Ammon's horn (tissue), 1 donor: ENCODE data around the gene DCLK1.
A peak's percentile ranks its signal among the peaks of the same experiment; 100 is the strongest.

Source experiments
- DNase-seq: peaks from one replicate; pipeline ENCODE4 v3.0.0-alpha.2; 2016; ENCODE audit warnings: low spot score

DCLK1 gene

GRCh38 chr13:36038785-36039555 is 92.2 kb downstream of the DCLK1 start:
- peak; percentile 25 for DNase-seq

- no peak for DNase-seq
Observed at GRCh38 chr13:36033035-36033434, 98.1 kb downstream of the DCLK1 start.

GRCh38 chr13:36031490-36031889 is 99.7 kb downstream of the DCLK1 start:
- no peak for DNase-seq

DNA sequence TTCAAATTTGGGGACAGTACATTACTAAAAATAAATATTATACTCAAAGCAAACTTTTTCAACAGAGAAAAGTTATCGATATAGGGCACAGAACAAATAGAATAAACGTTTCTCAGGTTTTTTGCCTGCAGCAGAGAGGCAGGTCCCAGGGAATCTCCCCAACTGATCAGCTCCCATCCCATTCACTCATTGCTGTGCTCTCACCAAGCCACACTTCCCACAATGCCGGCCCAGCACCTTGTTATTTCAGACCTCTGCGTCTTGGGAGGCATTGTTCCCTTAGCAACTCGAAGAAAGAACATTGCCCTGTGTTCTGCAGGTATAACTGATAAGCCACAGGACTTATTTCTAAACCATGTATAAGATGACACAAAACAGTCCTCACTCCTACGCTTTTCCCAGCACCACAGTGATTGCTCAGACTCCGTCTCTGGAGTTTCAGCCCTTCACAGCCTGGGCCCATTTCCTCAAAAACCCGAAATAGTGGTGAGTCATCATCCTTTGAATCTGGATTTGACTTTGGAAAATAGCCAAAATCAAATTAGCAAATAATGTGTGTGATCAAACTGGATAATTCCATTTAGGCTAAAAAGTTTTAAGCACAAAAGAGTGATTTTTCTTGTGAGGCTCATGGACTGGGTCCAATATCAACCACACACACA is 100.4 kb downstream of the DCLK1 start:
- peak; percentile 20 for DNase-seq

- no peak for DNase-seq
Observed at GRCh38 chr13:36029166-36029565, 102.0 kb downstream of the DCLK1 start.

DNA sequence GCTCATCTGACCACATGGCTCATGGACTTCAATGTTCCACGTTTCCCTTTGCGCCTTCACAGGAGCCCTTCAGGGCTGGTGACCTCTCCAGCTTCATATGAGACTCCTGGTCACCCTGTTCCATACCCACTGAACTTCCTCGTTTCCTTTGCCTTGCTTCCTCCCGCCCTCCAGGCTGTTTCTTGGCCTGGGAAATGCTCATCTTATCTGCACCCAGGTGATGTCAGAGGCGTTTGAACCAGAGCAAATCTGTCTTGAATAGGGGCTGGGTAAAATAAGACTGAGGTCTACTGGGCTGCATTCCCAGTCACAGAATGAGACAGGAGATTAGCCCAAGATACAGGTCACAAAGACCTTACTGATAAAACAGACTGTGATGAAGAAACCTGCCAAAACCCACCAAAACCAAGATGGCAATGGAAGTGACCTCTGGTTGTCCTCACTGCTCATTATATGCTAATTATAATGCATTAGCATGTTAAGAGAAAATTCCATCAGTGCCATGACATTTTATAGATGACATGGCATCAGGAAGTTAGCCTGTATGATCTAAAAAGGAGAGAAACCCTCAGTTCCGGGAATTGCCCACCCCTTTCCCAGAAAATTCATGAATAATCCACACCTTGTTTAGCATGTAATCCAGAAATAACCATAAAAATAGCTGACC is 102.7 kb downstream of the DCLK1 start:
- DNase-seq, result no peak

- peak; percentile 15 for DNase-seq
Observed at GRCh38 chr13:36026531-36026930, 104.7 kb downstream of the DCLK1 start.

GRCh38 chr13:36014763-36015162 is 116.4 kb downstream of the DCLK1 start:
- DNase-seq, result no peak

- DNase-seq, result no peak
Observed at GRCh38 chr13:36006894-36007675, 124.1 kb downstream of the DCLK1 start.

GRCh38 chr13:36006347-36006746 is 124.8 kb downstream of the DCLK1 start:
- DNase-seq, result no peak

- DNase-seq, result no peak
Observed at GRCh38 chr13:36001561-36001960, 129.6 kb downstream of the DCLK1 start.

- no peak for DNase-seq
Observed at GRCh38 chr13:36000028-36000427, 131.2 kb downstream of the DCLK1 start.

- DNase-seq, result no peak
Observed at GRCh38 chr13:35996360-35996759, 134.8 kb downstream of the DCLK1 start.

DNA sequence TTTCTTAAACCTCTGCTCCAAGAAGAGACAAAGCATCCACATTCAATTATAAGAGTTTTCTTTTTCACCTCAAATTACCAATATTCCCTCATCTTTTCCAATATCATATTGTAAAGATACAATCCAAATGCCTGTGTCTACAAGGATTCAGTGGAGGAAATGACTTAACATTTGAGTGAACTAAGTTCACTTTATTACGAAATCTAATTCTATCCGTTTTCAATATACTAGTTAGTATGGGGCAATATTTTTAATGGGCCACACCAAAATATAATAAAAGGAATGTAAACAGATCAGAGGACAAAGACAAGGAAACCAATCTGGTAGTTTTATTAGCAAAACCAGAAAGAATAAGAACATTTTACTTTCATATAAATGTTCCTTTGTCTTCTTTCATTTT is 136.0 kb downstream of the DCLK1 start:
- DNase-seq, result no peak

DNA sequence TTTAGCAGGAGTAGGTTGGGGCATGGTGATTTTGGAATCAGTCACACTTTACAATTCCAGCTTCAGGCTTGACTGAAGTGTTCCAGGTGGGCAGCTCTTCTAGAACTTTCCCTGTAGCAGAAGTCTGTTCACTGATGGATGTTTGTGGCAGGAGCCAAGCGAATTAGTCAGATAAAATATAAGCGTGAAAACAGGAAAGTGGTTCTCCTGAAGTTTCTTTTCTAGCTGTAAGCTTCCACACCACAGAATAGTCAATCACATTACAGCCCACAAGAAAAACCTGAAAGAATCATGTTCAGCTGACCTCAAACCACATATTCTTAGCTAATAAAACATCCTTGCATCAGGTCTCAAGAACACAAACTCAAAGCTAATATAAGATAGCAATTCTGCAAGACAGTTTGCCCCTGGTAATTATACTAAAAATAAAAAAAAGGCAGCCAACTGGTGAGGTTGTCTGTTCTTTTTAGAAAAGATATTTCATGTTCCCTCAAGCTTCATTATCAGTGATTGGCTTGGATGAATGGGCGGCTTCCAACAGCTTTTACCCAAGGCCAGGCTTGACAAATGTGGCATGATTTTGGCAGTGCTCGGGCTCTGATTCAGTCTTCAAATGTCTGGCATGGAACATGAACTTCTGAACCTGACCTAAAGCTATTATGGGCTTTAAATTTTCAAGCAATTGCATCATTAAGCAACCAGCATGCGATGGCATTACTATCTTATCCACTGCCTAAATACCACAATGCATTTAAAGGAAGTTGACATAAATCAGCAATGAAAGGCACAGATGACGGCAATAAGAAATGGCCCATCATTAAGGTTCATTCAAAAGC is 136.8 kb downstream of the DCLK1 start:
- DNase-seq, result peak; percentile 58

DNA sequence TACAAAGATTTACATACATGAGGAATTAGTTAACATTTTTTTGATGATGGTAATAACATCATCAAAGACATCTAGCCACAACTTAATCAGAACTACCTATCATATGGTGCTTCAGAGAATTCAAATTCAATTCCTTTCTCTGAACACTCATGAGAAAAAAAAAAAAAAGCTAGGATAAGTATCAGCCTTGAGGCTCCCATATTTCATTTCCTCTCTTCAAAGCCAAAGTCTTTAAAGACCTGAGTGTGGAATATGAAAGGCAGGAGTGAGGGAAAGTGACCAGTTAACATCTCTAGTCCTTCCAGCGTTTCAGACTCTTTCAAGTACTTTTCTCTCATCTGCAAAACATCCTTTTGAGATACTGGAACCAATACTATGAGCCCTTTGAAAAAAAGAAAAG is 137.5 kb downstream of the DCLK1 start:
- DNase-seq, result no peak

- DNase-seq, result peak; percentile 50
Observed at GRCh38 chr13:35992964-35993363, 138.2 kb downstream of the DCLK1 start.

- DNase-seq, result no peak
Observed at GRCh38 chr13:35990196-35990595, 141.0 kb downstream of the DCLK1 start.

GRCh38 chr13:35988648-35989081 is 142.5 kb downstream of the DCLK1 start:
- no peak for DNase-seq

- no peak for DNase-seq
Observed at GRCh38 chr13:35987572-35988513, 143.3 kb downstream of the DCLK1 start.
